GM12878 (cell line): ENCODE results near the gene SURF6. TPM values are rescaled to one million over a fixed set of nuclear protein-coding genes. Genes with fewer than 3 reads are reported as not detected.

ENCODE experiments used
- ATAC-seq: fragments of 200-7000 bp; cut with Tn5 transposase; 3 replicates; pipeline ENCODE4 v1.9.1; 2020; ENCODE audit warnings: mild to moderate bottlenecking, moderate library complexity
- BruUV-seq: library from RNA; stranded (reverse); fragments of 400-500 nt; replicated peaks from 2 replicates; lab custom pipeline; 2021; lab: Mats Ljungman, UMichigan
- CTCF ChIA-PET: fragments of 300-600 bp; sonication (Branson Sonifier 250); formaldehyde crosslinking; extraction: SDS; loops from one replicate; lab custom pipeline; 2021; ENCODE audit warnings: inconsistent platforms; lab: Yijun Ruan, JAX
- POLR2A ChIA-PET: fragments of 350-600 bp; formaldehyde crosslinking; extraction: SDS; loops from one replicate; lab custom pipeline; 2021; ENCODE audit warnings: inconsistent platforms; lab: Charles Lee
- RAD21 ChIA-PET: fragments of 300-600 bp; sonication (Branson Sonifier 250); formaldehyde crosslinking; loops from one replicate; lab custom pipeline; 2023; ENCODE audit warnings: antibody characterized with exemption; ENCODE audit not compliant: unreplicated experiment; lab: Charles Lee
- SMC1A ChIA-PET: fragments of 300-600 bp; sonication (Branson Sonifier 250); formaldehyde crosslinking; loops from one replicate; lab custom pipeline; 2023; ENCODE audit not compliant: unreplicated experiment, uncharacterized antibody; lab: Charles Lee
- DNase-seq: peaks from one replicate; pipeline ENCODE4 v3.0.0-alpha.2; 2011; ENCODE audit warnings: low read depth, low spot score
- FAIRE-seq: peaks from 3 replicates; lab custom pipeline; 2011; peaks lifted over from hg19 to GRCh38; lab: Jason Lieb, UNC
- H2AFZ ChIP-seq: 2 replicates; pipeline ENCODE4 v1.6.0; 2011; ENCODE audit warnings: low read depth, low read length, control low read depth; ENCODE audit not compliant: control insufficient read depth
- H3K27ac ChIP-seq: 2 replicates; pipeline ENCODE4 v1.5.1; 2011; ENCODE audit warnings: control low read depth; ENCODE audit not compliant: control insufficient read depth, insufficient read depth
- H3K27me3 ChIP-seq, 2 experiments: replicated peaks in 1 of 2; 2 replicates each; pipeline versions ENCODE4 v1.6.0 to v1.6.1; 2011; ENCODE audit warnings: low read length in 1 of 2; ENCODE audit not compliant: control insufficient read depth in 2 of 2, insufficient read depth in 2 of 2
- H3K36me3 ChIP-seq, 2 experiments: 2 replicates each; pipeline ENCODE4 v1.5.1; 2011; ENCODE audit warnings: low read length in 1 of 2; ENCODE audit not compliant: control insufficient read depth in 2 of 2, insufficient read depth in 2 of 2
- H3K4me1 ChIP-seq: 2 replicates; pipeline ENCODE4 v1.6.1; 2011; ENCODE audit warnings: mild to moderate bottlenecking, low read length, moderate library complexity, mixed read lengths; ENCODE audit not compliant: control insufficient read depth, insufficient read depth
- H3K4me2 ChIP-seq: 2 replicates; pipeline ENCODE4 v1.6.0; 2011; ENCODE audit warnings: control low read depth; ENCODE audit not compliant: control insufficient read depth, insufficient read depth
- H3K4me3 ChIP-seq: fragments of 200-600 bp; sonication (generic); 2 replicates; pipeline ENCODE4 v1.5.1; 2016
- H3K79me2 ChIP-seq: 2 replicates; pipeline ENCODE4 v1.6.0; 2011; ENCODE audit warnings: low read length; ENCODE audit not compliant: control insufficient read depth, insufficient read depth
- H3K9ac ChIP-seq: 2 replicates; pipeline ENCODE4 v1.8.0; 2011; ENCODE audit warnings: low read length, control low read depth, mixed read lengths; ENCODE audit not compliant: control insufficient read depth, insufficient read depth
- H3K9me3 ChIP-seq: replicated peaks from 3 replicates; pipeline ENCODE4 v1.5.1; 2011; ENCODE audit warnings: mild to moderate bottlenecking, low read length; ENCODE audit not compliant: control insufficient read depth, insufficient read depth
- H4K20me1 ChIP-seq: 2 replicates; pipeline ENCODE4 v1.6.0; 2011; ENCODE audit not compliant: control insufficient read depth, insufficient read depth
- BMI1 ChIP-seq: fragments of 450-650 bp; IDR thresholded peaks from 2 replicates; pipeline ENCODE4 v1.6.1; 2016; ENCODE audit warnings: mild to moderate bottlenecking, moderate library complexity, borderline replicate concordance
- CBX3 ChIP-seq: fragments of 200-600 bp; sonication (generic); IDR thresholded peaks from 2 replicates; pipeline ENCODE4 v1.6.1; 2016; ENCODE audit warnings: low read depth, borderline replicate concordance
- CHD2 ChIP-seq: IDR thresholded peaks from 2 replicates; pipeline ENCODE4 v1.6.1; 2011; ENCODE audit warnings: low read depth, low read length, improper control_type of control experiment, borderline replicate concordance
- EP300 ChIP-seq, 2 experiments: fragments of 150-350 bp in 1 of 2; IDR thresholded peaks; 2 replicates each; pipeline ENCODE4 v1.6.1; 2011 to 2012; ENCODE audit warnings: low read depth in 2 of 2, low read length in 2 of 2, borderline replicate concordance in 1 of 2, improper control_type of control experiment in 1 of 2, inconsistent platforms in 1 of 2; ENCODE audit not compliant: control insufficient read depth in 1 of 2
- HSF1 ChIP-seq: fragments of 150-350 bp; IDR thresholded peaks from 2 replicates; pipeline ENCODE4 v1.6.1; 2014; ENCODE audit warnings: mild to moderate bottlenecking, low read depth, low read length
- NKRF ChIP-seq: fragments of 450-650 bp; conservative IDR thresholded peaks from 2 replicates; pipeline ENCODE4 v1.6.1; 2017; ENCODE audit warnings: mild to moderate bottlenecking, moderate library complexity
- POLR2A ChIP-seq: IDR thresholded peaks from 2 replicates; pipeline ENCODE4 v1.6.1; 2011; ENCODE audit warnings: low read depth, mild to moderate bottlenecking, low read length
- POLR2AphosphoS5 ChIP-seq: IDR thresholded peaks from 2 replicates; pipeline ENCODE4 v1.6.1; 2011; ENCODE audit warnings: mild to moderate bottlenecking, low read length, inconsistent platforms
- TCF7 ChIP-seq: IDR thresholded peaks from 2 replicates; pipeline ENCODE4 v1.6.1; 2014; ENCODE audit warnings: antibody characterized with exemption, borderline replicate concordance
- USF1 ChIP-seq: IDR thresholded peaks from 2 replicates; pipeline ENCODE4 v1.6.1; 2011; ENCODE audit warnings: borderline replicate concordance, low read depth, mild to moderate bottlenecking, moderate library complexity, mixed read lengths, low read length; ENCODE audit not compliant: insufficient read depth; ENCODE audit errors: extremely low read length
- WGBS: methylation state at CpG from one replicate; pipeline ENCODE4 v1.1.6; 2016; ENCODE audit warnings: low lambda C conversion rate; ENCODE audit not compliant: insufficient replicate concordance, insufficient coverage; ENCODE audit errors: missing lambda C conversion rate; 5-methylcytosine and 5-hydroxymethylcytosine counted together
- in situ Hi-C: fragments of 300-500 bp; cut with MboI; formaldehyde crosslinking; loops from 9 replicates; pipeline ENCODE4 v1.14.3; 2018; ENCODE audit warnings: mixed read lengths
- intact Hi-C: fragments of 100-400 bp; cut with micrococcal nuclease; formaldehyde crosslinking; loops from one replicate; pipeline ENCODE4 v1.14.2; 2022; ENCODE audit not compliant: unreplicated experiment
- polyA plus RNA-seq, 11 experiments: library from polyadenylated mRNA; depleted of rRNA in 4 of 11; unstranded in 6 of 11; stranded (reverse) in 5 of 11; fragments of >200 nt; fragmentation: Nextera tagmentation in 4 of 11; fragmentation: Illumina TruSeq in 1 of 11; extraction: Ambion mirVana in 4 of 11; extraction: Trizol in 1 of 11; gene quantifications; 1 replicate in 1 of 11; 2 replicates in 10 of 11; pipeline versions ENCODE4 v1.2.1 to v1.2.3, GENCODE V29; 2011 to 2016; ENCODE audit warnings: inconsistent platforms in 2 of 11, missing spikeins in 2 of 11, low read depth in 1 of 11
- total RNA-seq, 4 experiments: library from RNA; depleted of rRNA in 3 of 4; stranded (reverse); fragments of >200 nt in 3 of 4; fragmentation: Illumina TruSeq in 1 of 4; extraction: Trizol in 1 of 4; gene quantifications; 2 replicates each; pipeline versions ENCODE4 v1.2.1 to v1.2.3, GENCODE V29; 2013 to 2021

The SURF6 gene
- total and polyA plus RNA-seq, 10 of the 15 experiments (the other 5 are each of a cell fraction or from before 2014, with no cell fraction given): 2.2 to 27.2 (median 15.1) TPM

GRCh38 chr9:133368249-133368881 is 32.4 kb upstream of the SURF6 start:
- DNase-seq (no peak), FAIRE-seq (no peak), ATAC-seq (no peak)
- H3K9me3 ChIP-seq: no peaks in the 10 kb centered on the region
- ChIA-PET CTCF (no interaction called here), SMC1A (no interaction called here), POLR2A (no interaction called here), RAD21 (no interaction called here)
- peaks cover 33 to 42% of the 10 kb centered on the region in 2 experiments for H3K36me3 ChIP-seq
- peaks cover 63% of the 10 kb centered on the region for H3K79me2 ChIP-seq
- 92% methylated on average over 18 of the region's 18 CpGs for WGBS
- BruUV-seq: no TSS peak
- TF ChIP-seq BMI1: no peak
- TF ChIP-seq EP300 (IDR thresholded peaks at IDR 0.05; ENCODE audit: borderline replicate concordance in 1 of 2, control insufficient read depth in 1 of 2, low read depth in 2 of 2, low read length in 2 of 2): no peak
- TF ChIP-seq NKRF: no peak
- TF ChIP-seq POLR2AphosphoS5: no peak
- no peak for TF ChIP-seq CBX3
- no peak for TF ChIP-seq HSF1
- TF ChIP-seq POLR2A: no peak
- no peak for TF ChIP-seq USF1
- TF ChIP-seq CHD2: no peak
- TF ChIP-seq TCF7: no peak
- H4K20me1 ChIP-seq: peaks cover 37% of the 10 kb centered on the region
- no peak overlapping the region for H3K9ac ChIP-seq
- peaks cover 22% of the 10 kb centered on the region for H3K4me1 ChIP-seq
- in situ Hi-C loops (no loop called here), intact Hi-C loops (no loop called here)
- no peak overlapping the region for H3K4me3 ChIP-seq
- H3K27ac ChIP-seq: no peak overlapping the region
- no peak overlapping the region for H2AFZ ChIP-seq
- H3K4me2 ChIP-seq: no peak overlapping the region
- no peaks in the 10 kb centered on the region for H3K27me3 ChIP-seq
